Renal cortical epithelial cell (primary cell): ENCODE data around the gene CANT1. TPM values are rescaled to one million over a fixed set of nuclear protein-coding genes. Genes with fewer than 3 reads are reported as not detected.

Experiments
- DNase-seq: peaks from one replicate; pipeline ENCODE4 v3.0.0-alpha.2; 2011; ENCODE audit warnings: low read depth
- total RNA-seq: library from RNA; depleted of rRNA; stranded (reverse); fragments of >200 nt; gene quantifications from 2 replicates; pipeline ENCODE4 v1.2.3, GENCODE V29; 2014

CANT1 gene
- 52.3 and 84.5 TPM in 2 replicates for total RNA-seq

DNA sequence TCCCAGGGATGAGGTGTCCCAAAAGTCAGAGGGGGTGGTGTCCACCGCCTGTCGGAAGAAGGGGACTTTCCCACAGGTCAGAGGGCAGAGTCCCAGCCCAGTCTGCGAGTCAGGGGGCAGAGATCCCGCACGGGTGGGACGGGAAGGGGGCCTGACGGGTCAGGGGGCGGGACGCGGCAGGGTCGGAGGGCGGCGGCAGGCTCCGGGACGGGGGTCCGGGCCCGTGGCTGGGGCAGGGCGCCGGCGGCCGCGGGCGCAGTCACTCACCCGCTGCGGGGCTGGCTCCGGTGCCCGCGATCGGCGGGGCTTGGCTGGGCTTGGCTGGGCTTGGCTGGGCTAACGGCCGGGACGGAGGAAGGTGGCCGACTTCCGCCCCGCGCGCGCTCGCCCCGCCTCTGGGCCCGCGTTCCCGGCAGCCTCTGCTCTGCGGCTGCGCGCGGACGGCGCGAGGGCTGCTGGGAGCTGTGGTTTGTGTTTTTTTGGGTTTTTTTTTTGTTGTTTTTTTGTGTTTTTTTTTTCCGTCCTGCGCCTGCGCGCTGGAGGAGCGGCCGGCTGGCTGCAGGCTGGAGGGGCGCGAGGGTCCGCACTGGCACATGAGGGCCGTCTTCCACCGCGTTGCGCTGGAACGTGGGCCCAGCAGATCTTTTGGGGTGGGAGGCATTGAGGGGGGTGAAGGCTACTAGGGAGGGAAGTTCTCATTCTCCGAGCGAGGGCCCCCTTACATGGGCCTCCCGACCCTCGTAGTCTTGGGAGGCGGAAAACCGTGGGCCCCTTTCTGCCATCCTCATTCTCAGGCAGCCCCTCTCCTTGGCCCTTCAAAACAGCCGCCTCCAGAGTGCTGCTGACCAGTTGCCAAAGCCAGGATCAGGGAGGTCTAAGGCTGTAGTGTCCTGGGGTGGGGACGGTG, at the start of gene CANT1:
TSS of gene CANT1 (minus strand) at position 368 of the 907 bp plus-strand sequence. CDS start 12,142 bp downstream, outside the sequence.
- DNase-seq: peak; percentile 70

DNA sequence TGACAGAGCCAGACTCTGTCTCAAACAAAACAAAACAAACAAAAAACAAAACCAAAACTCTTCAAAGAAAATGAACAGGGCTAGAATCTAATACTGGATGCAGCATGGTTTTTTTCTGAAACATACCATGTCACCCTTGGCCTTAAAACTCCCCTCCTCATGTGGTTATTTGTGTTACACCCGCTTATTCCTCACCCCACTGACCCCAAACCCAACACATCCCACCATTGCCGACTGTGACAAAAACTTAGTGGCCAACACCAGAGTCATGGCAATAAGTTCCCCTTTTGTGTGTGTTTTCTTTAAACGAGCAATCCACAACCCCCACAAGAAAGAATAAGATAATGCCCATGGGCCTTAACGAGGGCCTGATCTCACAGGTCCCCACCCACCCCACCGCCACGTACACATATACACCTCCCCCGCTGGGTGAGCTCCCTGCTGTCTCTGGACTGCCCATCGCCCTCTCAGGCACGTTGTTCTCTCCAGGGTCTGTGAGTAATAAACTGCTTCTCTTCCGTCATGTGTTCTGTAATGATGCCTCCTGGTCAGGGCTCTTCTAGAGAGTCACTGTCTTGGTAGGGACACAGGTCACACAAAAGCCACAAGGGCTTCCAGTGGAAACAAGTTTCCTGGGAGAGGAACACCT, 48.3 kb upstream of the CANT1 start:
- no peak for DNase-seq

DNA sequence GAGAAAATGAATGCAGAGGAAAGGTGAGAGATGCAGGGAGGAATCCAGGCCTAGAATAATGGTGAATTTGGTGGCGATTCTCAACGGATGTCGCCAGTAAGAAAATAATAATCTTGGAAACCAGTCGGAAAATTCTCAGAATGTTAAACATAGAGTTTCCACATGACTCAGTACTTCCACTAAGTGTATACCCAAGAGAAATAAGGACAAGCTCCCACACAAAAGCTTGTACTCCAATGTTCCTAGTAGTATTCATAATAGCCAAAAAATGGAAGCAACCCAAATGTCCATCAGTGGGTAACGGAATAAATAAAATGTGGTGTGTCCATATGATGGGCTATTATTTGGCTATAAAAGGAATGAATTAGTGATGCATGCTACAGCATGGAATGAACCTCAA, 45.6 kb upstream of the CANT1 start:
- DNase-seq: no peak

DNA sequence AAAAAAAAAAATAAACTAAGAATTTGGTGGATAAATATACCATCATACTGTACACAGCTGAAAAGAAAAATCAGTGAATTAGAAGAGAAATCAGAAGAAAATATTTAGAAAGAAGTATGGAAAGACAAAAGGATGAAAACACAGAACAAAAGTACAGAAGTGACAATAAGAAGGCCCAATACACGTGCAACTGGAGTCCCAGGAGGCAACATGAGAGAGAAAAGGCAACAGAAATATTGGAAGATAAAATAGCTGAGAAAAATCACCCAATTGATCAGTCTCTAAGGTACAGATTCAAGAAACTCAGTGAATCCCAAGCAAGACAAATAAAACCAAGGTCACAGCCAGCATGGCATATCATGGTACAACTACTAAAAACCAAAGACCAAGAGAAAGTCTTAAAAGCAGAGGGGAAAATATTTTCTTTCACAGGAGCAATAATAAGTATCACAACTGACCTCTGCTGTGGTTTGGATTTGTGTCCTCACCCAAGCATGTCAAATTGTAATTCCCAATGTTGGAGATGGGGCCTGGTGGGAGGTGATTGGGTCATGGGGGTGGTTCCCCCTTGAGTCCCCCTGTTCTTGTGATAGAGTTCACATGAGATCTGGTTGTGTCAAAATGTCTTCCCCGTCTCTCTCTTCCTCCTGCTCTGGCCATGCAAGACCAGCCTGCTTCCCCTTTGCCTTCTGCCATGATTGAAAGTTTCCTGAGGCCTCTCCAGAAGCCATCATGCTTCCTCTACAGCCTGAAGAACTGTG, 44.8 kb upstream of the CANT1 start:
- DNase-seq: no peak

DNA sequence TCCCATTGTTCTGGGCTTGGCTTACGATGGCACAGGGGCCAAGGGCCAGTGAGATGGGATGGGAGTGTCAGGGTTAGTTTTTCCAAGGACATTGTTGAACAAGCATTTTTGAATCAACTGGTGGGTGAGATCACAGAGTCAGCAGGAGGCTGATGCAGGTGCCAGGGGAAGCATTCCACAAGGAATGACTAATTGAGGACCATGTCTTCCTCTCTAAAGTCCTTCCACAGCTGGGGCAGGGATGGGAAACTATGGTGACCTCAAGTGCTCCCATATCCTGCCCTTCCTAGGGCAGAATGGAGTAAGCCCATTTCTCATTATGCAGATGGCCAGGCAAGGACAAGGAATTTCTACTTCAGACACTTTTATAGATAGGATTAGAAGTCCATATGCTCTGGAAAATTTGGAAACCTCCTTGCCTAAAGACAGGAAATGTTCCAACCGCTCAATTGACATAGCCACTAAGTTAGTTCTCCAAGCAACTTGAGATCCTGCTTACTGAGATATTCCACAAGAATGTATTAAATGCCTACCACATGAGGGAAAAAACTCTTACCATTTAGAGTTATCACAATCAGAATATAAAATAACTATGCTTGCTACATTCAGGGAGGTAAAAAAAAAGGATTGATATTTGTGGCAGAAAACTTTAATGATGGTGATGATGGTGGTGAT, 43.8 kb upstream of the CANT1 start:
- DNase-seq: no peak

DNA sequence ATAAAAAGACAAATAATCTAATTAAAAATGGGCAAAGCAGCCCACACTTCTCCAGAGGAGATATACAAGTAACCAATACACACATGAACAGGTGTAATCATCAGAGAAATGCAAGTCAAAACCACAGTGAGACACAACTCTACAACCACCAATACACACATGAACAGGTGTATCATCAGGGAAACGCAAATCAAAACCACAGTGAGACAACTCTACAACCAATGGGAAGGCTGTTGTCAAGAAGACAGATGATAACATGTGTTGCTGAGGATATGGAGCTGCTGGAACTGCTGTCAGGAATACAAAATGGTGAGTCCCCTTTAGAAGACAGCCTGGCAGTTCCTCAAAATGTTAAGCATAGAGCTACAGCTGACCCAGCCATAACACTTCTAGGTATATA, 42.6 kb upstream of the CANT1 start:
- no peak for DNase-seq

DNA sequence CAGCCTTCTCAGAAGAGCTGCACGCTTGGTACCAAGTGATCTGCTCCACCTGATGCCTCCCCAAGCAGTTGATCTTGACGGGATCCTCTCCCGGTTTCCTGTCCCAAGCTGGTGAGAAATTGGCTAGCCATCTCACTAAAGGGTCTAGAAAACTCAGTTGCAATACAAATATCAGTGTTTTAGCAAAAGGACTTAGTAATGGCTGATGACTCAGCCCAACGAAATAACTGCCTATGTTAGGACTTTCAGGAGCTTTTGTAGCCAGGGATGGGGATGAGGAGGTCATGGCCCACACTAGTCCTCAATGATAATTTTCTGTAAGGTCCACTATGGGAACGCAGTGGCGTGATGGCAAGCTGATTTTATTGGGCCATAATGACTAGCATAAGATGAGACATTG, 41.7 kb upstream of the CANT1 start:
- no peak for DNase-seq

DNA sequence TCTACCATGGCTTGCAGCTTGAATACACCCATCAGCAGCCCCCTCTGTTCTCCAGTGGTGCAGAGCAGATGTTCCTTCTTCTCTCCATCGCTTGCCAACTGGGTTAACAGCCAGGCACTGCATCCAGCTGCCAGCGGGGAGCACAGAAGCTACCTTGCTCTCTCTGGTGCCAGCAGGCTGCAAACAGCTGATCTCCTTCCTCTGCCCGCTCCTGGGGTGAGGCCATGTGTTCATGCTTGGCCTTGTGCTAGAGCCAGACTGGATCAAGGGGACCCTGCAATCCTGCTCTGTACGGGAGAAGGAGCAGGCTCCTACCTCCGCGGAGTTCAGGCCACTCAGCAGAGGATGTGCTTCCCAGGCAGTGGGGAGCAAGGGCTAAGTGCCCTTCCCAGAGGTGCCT, 41.0 kb upstream of the CANT1 start:
- no peak for DNase-seq

DNA sequence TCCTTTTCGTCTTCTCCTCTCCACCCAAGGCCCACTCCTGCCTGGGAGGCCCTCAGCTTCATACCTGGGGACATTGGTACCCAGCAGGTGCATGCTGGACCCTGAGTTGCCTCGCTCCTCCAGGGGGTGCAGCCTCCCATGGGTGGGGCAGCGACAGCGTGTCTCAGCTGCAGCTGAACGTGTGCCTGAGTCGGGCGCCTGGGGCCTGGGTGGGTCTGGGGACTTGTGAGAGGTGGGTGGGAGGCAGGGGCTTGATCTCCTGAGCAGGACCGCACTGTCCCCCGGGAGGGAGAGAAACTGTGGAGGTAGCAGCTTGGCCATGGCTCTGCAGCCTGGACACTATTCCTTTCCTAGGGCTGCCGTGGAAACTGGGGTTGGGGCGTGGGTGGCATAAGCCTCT, 40.3 kb upstream of the CANT1 start:
- DNase-seq: no peak

DNA sequence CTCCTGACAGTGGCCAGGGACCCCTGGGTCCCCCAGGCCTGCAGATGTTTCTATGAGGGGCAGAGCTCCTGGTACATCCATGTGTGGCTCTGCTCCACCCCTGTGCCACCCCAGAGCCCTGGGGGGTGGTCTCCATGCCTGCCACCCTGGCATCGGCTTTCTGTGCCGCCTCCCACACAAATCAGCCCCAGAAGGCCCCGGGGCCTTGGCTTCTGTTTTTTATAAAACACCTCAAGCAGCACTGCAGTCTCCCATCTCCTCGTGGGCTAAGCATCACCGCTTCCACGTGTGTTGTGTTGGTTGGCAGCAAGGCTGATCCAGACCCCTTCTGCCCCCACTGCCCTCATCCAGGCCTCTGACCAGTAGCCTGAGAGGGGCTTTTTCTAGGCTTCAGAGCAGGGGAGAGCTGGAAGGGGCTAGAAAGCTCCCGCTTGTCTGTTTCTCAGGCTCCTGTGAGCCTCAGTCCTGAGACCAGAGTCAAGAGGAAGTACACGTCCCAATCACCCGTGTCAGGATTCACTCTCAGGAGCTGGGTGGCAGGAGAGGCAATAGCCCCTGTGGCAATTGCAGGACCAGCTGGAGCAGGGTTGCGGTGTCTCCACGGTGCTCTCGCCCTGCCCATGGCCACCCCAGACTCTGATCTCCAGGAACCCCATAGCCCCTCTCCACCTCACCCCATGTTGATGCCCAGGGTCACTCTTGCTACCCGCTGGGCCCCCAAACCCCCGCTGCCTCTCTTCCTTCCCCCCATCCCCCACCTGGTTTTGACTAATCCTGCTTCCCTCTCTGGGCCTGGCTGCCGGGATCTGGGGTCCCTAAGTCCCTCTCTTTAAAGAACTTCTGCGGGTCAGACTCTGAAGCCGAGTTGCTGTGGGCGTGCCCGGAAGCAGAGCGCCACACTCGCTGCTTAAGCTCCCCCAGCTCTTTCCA, 39.5 kb upstream of the CANT1 start:
- no peak for DNase-seq

DNA sequence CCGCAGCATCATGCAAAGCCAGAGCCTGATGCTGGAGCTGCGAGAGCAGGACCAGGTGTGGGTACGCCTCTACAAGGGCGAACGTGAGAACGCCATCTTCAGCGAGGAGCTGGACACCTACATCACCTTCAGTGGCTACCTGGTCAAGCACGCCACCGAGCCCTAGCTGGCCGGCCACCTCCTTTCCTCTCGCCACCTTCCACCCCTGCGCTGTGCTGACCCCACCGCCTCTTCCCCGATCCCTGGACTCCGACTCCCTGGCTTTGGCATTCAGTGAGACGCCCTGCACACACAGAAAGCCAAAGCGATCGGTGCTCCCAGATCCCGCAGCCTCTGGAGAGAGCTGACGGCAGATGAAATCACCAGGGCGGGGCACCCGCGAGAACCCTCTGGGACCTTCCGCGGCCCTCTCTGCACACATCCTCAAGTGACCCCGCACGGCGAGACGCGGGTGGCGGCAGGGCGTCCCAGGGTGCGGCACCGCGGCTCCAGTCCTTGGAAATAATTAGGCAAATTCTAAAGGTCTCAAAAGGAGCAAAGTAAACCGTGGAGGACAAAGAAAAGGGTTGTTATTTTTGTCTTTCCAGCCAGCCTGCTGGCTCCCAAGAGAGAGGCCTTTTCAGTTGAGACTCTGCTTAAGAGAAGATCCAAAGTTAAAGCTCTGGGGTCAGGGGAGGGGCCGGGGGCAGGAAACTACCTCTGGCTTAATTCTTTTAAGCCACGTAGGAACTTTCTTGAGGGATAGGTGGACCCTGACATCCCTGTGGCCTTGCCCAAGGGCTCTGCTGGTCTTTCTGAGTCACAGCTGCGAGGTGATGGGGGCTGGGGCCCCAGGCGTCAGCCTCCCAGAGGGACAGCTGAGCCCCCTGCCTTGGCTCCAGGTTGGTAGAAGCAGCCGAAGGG, 38.6 kb upstream of the CANT1 start:
- no peak for DNase-seq

DNA sequence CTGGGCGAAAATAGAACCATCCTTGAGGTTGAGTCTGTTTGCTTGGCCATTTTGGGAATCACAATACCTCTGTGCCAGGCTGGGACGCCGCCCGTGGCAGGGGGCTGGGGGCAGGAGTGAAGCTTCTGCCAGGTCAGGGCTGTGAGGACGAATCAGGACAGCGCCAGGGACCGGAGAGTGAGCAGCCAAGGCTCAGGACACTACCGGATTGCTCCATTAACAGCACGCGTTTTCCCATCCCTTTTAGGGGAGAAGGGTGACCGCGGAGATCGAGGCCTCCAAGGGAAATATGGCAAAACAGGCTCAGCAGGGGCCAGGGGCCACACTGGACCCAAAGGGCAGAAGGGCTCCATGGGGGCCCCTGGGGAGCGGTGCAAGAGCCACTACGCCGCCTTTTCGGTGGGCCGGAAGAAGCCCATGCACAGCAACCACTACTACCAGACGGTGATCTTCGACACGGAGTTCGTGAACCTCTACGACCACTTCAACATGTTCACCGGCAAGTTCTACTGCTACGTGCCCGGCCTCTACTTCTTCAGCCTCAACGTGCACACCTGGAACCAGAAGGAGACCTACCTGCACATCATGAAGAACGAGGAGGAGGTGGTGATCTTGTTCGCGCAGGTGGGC, 37.8 kb upstream of the CANT1 start:
- no peak for DNase-seq

DNA sequence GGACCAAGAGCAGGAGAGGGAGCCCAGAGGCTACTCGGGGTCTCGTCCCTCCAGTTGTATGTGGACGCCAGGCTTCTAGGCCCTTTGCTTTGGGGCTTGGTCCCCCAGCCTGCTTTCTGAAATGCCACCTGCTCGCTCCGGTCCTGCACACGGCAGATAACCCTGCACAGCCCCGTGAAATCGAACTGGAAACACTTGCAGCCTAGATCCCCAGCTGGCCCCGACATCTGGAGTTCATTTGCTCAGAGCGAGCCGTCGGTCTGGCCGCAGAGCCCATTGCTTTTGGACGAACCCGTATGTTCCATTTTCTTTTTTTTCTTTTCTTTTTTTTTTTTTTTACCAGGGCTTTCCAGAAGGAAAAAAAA, 37.3 kb upstream of the CANT1 start:
- no peak for DNase-seq

DNA sequence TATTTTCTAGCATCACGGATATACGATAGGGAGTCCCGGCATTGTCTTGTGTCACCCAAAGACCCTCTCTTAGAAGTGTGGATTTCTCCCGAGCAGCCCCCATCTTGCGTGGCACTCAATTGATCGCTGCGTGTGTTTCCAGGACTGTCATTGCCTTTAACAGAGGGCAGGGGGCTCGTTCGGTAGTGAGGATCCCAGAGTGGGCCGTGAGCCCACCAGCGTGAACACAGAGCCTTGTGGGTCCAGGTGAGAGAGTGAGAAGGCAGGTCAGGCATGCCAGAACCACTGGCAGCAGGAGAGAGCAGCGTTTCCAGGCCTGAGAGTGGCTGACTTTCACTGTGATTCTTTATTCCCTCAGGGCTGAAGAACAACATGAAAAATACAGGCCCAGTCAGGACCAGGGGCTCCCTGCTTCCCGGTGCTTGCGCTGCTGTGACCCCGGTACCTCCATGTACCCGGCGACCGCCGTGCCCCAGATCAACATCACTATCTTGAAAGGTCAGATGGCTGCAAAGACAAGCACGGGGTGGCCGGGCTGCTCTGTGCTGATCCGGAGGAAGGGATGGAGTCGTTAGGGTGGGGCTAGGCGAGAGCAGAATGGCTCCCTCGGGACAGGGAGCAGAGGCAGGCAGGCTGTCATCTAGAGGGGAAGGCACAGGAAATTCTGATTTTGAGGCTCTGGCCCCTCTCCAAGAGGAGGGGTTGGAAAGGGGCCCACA, 36.8 kb upstream of the CANT1 start:
- no peak for DNase-seq

DNA sequence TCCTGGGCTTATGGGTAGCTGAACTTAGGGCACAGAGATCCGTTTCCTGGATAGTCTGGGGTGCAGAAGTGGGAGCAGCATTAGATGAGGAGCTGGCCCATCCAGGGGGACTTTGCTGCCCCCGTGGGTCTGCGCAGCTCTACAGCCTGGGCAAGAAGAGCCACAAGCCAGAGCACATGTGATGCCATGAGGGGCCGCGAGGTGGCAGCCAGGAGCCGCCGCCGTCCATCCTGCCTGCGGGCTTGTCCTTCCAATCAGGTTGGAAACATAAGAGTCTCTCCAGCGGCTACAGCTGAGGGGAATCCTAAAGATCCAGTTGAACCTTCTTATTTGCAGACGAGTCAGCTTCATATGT, 36.3 kb upstream of the CANT1 start:
- peak; percentile 37 for DNase-seq

DNA sequence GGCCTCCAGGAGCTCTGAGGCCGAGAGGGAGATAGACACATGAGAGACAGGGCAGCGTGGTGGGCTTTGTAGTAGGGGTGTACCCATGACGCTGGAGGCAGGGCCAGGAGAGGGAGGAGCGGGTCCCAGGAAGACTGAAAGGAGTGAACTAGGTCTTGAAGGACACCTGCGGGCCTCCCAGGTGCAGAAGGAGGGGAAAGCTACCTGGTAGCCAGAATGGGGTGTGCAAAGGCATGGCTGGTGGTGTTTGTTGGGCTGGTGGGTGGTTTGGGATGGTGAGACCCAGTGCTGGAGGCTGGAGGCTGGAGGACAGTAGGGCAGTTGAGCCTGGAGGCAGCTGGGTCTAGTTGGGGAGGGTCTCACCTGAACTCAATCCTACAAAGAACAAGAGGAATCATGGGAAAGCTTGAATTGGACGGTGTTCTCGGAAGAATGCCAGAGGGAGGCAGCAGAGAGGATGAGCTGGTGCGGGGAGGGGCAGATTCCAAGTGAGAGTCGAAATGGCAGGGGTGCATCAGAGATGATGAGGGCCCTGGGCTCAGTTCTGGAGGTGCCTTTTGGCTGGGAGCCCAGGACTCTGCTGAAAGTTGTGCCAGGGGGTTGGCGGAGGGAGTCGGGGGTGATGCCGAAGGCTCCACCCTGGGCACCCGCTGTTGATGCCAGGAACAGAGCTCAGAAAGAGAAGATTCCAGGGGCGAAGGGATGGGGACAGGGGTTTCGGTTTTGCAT, 35.6 kb upstream of the CANT1 start:
- DNase-seq: no peak

DNA sequence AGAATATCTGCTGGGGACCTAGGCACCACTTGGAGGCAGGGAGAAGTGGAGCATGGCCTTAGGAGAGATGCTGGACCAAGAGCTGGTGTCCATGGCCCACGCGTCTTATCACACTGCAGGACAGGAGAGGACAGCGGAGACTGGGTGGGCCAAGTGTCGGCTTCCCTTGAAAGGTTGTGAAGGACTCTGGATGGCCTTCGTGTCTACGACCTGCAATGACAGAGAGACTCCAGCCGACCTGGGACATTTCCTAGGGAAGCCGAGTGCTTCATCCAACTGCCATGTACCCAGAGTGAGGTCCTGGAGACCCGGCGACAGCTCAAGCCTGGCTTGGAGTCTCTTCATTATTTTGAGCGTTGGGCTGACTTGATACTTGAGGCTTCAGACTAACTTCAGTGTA, 34.9 kb upstream of the CANT1 start:
- DNase-seq: no peak

DNA sequence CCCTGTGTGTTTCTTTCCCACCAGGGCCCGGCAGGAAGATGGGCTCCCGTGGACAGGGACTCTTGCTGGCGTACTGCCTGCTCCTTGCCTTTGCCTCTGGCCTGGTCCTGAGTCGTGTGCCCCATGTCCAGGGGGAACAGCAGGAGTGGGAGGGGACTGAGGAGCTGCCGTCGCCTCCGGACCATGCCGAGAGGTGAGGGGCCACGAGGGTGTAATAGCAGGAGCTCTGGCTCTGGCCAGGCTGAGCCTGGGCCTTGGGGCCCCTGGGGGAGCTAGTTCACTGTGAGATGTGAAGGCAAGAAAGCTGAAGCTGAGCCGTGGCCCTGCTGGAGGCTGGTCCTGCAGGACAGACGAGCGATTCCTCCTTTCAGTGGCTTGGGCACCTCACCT, 34.4 kb upstream of the CANT1 start:
- no peak for DNase-seq
